ENCODE measurements around the gene FXYD7.

The FXYD7 gene

DNA sequence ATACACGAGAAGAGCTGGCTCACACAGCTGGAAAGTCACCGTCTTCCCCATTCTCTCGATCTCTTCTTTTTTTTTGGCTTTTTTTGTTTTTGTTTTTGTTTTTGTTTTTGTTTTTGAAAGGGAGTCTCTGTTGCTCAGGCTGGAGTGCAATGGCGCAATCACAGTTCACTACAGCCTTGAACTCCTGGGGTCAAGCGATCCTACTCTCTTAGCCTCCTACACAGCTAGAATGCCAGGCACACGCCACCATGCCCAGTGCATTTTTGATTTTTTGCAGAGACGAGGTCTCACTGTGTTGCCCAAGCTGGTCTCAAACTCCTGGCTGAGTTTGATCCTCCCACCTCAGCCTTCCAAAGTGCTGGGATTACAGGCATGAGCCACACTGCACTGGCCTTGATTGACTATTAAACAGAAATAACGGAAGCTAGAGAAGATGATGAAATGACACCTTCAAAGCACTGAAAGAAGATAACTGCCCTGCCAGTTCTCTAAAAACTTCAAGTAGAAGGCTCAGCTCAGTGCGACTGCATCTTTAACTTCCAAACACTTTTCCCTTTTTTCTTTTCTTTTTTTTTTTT is 23.4 kb upstream of the FXYD7 start:
- H3K9me3 ChIP-seq (ENCODE audit: control insufficient read depth, low read length), result no peaks in the 10 kb centered on the region
- H3K4me3 ChIP-seq (ENCODE audit: insufficient read depth, low read depth, low read length, poor library complexity, severe bottlenecking), result no peak overlapping the region
- H3K27ac ChIP-seq (ENCODE audit: insufficient read depth, low read length, poor library complexity, severe bottlenecking), result no peak overlapping the region
- DNase-seq, result no peak
- no peaks in the 10 kb centered on the region for H3K27me3 ChIP-seq (replicated peaks; ENCODE audit: control insufficient read depth, insufficient read depth, low read length, poor library complexity, severe bottlenecking)
- H3K4me1 ChIP-seq (ENCODE audit: control insufficient read depth, insufficient read depth, low read length, poor library complexity, severe bottlenecking), result peaks cover 9% of the 10 kb centered on the region
- H3K36me3 ChIP-seq (ENCODE audit: control insufficient read depth, insufficient read depth, low read length), result no peaks in the 10 kb centered on the region

DNA sequence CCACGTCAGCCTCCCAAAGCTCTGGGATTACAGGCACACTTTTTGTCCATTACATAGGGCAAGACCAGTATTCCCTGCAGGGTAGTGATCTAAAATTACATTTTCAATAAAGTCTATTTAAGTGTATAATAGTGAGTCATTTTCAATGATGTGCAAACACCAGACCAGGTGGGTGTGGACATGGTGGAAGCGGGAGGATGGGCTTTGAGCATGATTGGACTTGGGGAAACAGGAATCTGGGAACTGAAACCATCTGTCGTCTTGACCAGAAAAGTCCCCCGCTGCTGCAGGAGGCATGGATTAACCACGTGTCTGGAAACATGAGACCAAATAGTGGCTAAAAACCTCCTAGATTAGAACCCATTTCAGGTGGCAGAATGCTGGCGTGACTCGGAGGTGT is 22.6 kb upstream of the FXYD7 start:
- Histone ChIP-seq H3K9me3 (ENCODE audit: control insufficient read depth, low read length) (no peaks in the 10 kb centered on the region), H3K4me3 (ENCODE audit: insufficient read depth, low read depth, low read length, poor library complexity, severe bottlenecking) (no peak overlapping the region), H3K27me3 (replicated peaks; ENCODE audit: control insufficient read depth, insufficient read depth, low read length, poor library complexity, severe bottlenecking) (no peaks in the 10 kb centered on the region), H3K4me1 (ENCODE audit: control insufficient read depth, insufficient read depth, low read length, poor library complexity, severe bottlenecking) (peaks cover 5% of the 10 kb centered on the region), H3K27ac (ENCODE audit: insufficient read depth, low read length, poor library complexity, severe bottlenecking) (no peak overlapping the region), H3K36me3 (ENCODE audit: control insufficient read depth, insufficient read depth, low read length) (no peaks in the 10 kb centered on the region)
- no peak for DNase-seq

DNA sequence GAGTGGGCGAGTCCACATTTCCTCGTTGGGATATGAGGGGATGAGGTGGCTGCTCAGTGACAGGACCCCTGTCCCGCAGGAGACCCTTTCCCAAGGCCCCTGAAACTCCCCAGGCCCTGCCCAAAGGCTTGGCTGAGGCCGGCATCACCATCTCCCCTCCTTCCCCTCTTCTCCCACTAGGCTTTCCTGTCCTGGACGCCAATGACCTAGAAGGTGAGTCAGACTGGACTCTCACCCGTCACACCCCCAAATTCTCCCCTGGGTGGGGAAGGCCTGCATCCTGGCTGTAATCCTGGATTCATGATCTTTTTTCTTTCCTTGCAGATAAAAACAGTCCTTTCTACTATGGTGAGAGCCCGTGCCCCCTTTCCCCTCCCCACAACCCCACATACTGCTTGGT is 22.2 kb upstream of the FXYD7 start:
- no peaks in the 10 kb centered on the region for H3K36me3 ChIP-seq (ENCODE audit: control insufficient read depth, insufficient read depth, low read length)
- H3K27ac ChIP-seq (ENCODE audit: insufficient read depth, low read length, poor library complexity, severe bottlenecking), result no peak overlapping the region
- H3K27me3 ChIP-seq (replicated peaks; ENCODE audit: control insufficient read depth, insufficient read depth, low read length, poor library complexity, severe bottlenecking), result no peaks in the 10 kb centered on the region
- no peaks in the 10 kb centered on the region for H3K9me3 ChIP-seq (ENCODE audit: control insufficient read depth, low read length)
- H3K4me3 ChIP-seq (ENCODE audit: insufficient read depth, low read depth, low read length, poor library complexity, severe bottlenecking), result no peak overlapping the region
- H3K4me1 ChIP-seq (ENCODE audit: control insufficient read depth, insufficient read depth, low read length, poor library complexity, severe bottlenecking), result peaks cover 5% of the 10 kb centered on the region
- DNase-seq, result no peak

DNA sequence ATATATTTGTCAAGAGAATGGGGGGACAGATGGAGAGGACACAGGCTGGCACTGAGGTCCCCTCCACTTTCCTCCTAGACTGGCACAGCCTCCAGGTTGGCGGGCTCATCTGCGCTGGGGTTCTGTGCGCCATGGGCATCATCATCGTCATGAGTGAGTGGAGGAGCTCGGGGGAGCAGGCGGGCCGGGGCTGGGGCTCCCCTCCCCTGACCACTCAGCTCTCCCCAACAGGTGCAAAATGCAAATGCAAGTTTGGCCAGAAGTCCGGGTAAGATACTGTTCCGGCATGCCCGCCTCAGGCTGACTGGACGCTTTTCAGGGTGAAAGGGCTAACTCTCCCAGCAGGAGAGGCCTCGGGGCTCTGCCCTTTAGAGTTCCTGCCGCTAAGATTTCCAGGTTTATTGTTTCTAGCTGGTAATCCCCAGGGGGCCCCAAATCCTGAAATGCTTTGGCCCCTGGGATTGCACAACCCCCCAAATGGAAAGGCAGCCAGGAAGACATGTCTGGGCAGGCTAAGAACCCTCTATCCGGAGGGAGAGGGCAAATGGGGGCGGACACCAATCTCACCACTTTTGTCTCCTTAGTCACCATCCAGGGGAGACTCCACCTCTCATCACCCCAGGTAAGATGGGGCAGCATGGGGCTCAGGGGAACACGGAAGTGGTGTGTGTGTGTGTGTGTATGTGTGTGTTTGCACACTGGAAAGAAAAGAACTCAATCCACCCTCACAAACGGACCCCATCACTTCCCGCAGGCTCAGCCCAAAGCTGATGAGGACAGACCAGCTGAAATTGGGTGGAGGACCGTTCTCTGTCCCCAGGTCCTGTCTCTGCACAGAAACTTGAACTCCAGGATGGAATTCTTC is 20.1 kb upstream of the FXYD7 start:
- H3K4me3 ChIP-seq (ENCODE audit: insufficient read depth, low read depth, low read length, poor library complexity, severe bottlenecking), result no peak overlapping the region
- H3K27ac ChIP-seq (ENCODE audit: insufficient read depth, low read length, poor library complexity, severe bottlenecking), result no peak overlapping the region
- H3K27me3 ChIP-seq (replicated peaks; ENCODE audit: control insufficient read depth, insufficient read depth, low read length, poor library complexity, severe bottlenecking), result no peaks in the 10 kb centered on the region
- no peak for DNase-seq
- peaks cover 5% of the 10 kb centered on the region for H3K4me1 ChIP-seq (ENCODE audit: control insufficient read depth, insufficient read depth, low read length, poor library complexity, severe bottlenecking)
- H3K36me3 ChIP-seq (ENCODE audit: control insufficient read depth, insufficient read depth, low read length), result no peaks in the 10 kb centered on the region
- no peaks in the 10 kb centered on the region for H3K9me3 ChIP-seq (ENCODE audit: control insufficient read depth, low read length)

DNA sequence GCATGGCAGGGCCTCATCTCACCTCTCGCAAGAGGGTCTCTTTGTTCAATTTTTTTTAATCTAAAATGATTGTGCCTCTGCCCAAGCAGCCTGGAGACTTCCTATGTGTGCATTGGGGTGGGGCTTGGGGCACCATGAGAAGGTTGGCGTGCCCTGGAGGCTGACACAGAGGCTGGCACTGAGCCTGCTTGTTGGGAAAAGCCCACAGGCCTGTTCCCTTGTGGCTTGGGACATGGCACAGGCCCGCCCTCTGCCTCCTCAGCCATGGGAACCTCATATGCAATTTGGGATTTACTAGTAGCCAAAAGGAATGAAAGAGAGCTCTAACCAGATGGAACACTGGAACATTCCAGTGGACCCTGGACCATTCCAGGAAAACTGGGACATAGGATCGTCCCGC is 19.5 kb upstream of the FXYD7 start:
- H3K27me3 ChIP-seq (replicated peaks; ENCODE audit: control insufficient read depth, insufficient read depth, low read length, poor library complexity, severe bottlenecking), result no peaks in the 10 kb centered on the region
- H3K4me1 ChIP-seq (ENCODE audit: control insufficient read depth, insufficient read depth, low read length, poor library complexity, severe bottlenecking), result peaks cover 5% of the 10 kb centered on the region
- no peak for DNase-seq
- H3K27ac ChIP-seq (ENCODE audit: insufficient read depth, low read length, poor library complexity, severe bottlenecking), result no peak overlapping the region
- no peak overlapping the region for H3K4me3 ChIP-seq (ENCODE audit: insufficient read depth, low read depth, low read length, poor library complexity, severe bottlenecking)
- no peaks in the 10 kb centered on the region for H3K9me3 ChIP-seq (ENCODE audit: control insufficient read depth, low read length)
- no peaks in the 10 kb centered on the region for H3K36me3 ChIP-seq (ENCODE audit: control insufficient read depth, insufficient read depth, low read length)

DNA sequence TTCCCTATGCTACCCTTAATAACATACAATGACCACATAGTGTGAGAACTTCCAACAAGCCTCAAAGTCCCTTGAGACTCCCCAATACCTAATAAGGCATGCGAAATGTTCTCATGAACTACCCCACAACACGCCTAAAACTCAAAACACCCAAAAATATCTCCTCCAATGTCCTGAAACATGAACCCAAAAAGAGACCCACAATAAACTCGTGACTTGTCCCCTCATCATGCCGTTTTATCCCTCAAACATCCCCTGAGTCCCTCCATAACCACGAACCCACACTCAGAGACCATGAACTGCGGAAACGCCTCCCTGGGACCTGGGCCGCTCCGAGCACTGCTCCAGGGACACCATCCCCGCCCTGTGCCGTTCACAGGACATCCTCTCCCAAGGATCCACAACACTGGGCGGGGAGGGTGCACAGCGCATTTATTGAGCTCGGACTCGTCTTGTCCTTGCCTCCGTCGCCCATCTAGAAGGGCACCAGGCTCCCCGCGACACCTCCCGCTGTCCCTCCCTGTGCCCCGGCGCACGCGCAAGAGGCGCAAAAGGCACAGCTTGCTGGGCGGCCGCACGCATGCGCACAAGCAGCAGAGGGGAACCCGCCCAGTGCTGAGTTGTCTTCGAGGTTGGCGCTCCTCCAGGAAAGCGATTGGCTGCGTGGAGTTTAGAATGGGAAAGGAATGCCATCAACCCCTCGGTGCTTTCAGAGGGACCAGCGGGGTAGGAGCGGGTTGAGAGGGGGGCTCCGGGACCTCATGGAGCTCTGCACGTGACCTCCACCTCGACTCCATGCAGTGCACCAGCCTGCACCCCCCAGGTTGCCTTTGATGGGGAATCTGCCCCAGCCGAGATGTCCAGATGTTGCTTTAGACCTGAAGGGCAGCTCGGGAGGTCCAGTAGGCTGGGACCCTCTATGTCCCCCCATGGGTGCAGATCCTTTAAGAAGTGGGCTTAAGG is 18.7 kb upstream of the FXYD7 start:
- H3K36me3 ChIP-seq (ENCODE audit: control insufficient read depth, insufficient read depth, low read length), result no peaks in the 10 kb centered on the region
- no peaks in the 10 kb centered on the region for H3K27me3 ChIP-seq (replicated peaks; ENCODE audit: control insufficient read depth, insufficient read depth, low read length, poor library complexity, severe bottlenecking)
- H3K27ac ChIP-seq (ENCODE audit: insufficient read depth, low read length, poor library complexity, severe bottlenecking), result peak overlapping the region; percentile 30
- peak; percentile 68 to 82 (median 70) for DNase-seq
- H3K4me1 ChIP-seq (ENCODE audit: control insufficient read depth, insufficient read depth, low read length, poor library complexity, severe bottlenecking), result peaks cover 5% of the 10 kb centered on the region
- no peaks in the 10 kb centered on the region for H3K9me3 ChIP-seq (ENCODE audit: control insufficient read depth, low read length)
- H3K4me3 ChIP-seq (ENCODE audit: insufficient read depth, low read depth, low read length, poor library complexity, severe bottlenecking), result peak overlapping the region; percentile 55

DNA sequence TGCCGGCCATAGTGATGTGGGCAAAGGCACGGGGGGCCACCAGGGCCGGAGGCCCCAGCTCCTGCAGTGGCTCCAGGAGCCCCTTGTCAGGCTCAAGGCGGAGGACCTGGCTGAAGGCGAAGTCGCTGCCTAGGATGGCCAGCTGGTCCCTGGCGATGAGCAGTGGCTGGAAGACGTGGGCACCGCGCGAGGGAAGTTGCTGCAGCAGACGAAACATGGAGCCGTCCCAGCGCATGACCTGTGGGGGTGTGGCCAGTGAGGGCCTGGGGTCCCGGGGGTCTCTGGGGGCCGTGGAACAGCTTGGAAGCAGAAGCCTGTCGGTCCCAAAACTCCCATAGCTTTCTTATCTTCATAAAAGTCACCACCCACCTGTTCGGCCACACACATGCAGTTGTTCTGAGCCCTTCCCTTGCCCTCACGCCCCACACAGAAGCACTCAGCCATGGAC is 17.8 kb upstream of the FXYD7 start:
- no peaks in the 10 kb centered on the region for H3K27me3 ChIP-seq (replicated peaks; ENCODE audit: control insufficient read depth, insufficient read depth, low read length, poor library complexity, severe bottlenecking)
- no peaks in the 10 kb centered on the region for H3K9me3 ChIP-seq (ENCODE audit: control insufficient read depth, low read length)
- H3K4me3 ChIP-seq (ENCODE audit: insufficient read depth, low read depth, low read length, poor library complexity, severe bottlenecking), result no peak overlapping the region
- H3K27ac ChIP-seq (ENCODE audit: insufficient read depth, low read length, poor library complexity, severe bottlenecking), result no peak overlapping the region
- DNase-seq, result no peak
- no peaks in the 10 kb centered on the region for H3K36me3 ChIP-seq (ENCODE audit: control insufficient read depth, insufficient read depth, low read length)
- H3K4me1 ChIP-seq (ENCODE audit: control insufficient read depth, insufficient read depth, low read length, poor library complexity, severe bottlenecking), result peaks cover 5% of the 10 kb centered on the region

DNA sequence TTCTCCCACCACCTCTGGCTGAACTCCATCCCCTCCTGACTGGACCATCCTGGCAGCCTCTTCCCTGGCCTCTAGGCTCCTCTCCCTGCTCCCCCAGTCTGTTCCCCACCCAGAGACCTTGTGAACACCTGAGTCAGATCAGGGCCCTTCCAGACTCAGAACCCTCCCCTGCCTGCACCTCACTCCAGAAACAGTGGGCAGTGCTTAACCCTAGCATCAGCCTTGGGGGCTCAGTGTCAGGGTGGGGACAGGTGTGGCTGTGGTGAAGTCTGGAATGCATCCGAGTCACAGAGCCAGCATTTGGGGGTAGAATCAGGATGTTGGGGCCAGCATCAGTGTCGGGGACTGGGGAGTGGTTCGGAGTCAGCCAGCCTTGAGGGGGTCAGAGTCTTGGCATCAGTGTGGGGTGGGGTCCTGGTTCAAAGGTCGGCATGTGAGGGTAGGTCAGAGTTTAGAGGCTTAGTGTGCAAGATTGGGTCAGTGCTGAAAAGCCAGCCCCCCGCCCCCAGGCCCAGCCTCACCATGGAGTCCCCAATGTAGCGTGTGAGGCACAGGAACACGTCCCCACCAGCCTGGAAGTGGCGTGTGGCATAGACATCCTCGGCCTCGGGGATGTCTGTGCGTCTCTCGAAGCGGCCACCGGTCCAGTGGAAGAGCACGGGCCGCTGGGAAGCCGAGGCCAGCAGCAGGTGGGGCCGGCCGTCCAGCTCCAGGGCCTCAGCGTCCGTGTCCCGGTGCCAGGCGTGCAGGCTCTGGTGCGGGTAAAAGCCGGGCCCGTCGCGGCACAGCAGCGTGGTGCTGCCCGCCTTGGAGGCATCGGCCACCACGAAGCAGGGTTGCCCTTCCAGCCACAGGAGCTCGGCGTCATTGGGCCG is 17.1 kb upstream of the FXYD7 start:
- H3K4me1 ChIP-seq (ENCODE audit: control insufficient read depth, insufficient read depth, low read length, poor library complexity, severe bottlenecking), result peaks cover 5% of the 10 kb centered on the region
- no peak overlapping the region for H3K27ac ChIP-seq (ENCODE audit: insufficient read depth, low read length, poor library complexity, severe bottlenecking)
- no peaks in the 10 kb centered on the region for H3K27me3 ChIP-seq (replicated peaks; ENCODE audit: control insufficient read depth, insufficient read depth, low read length, poor library complexity, severe bottlenecking)
- H3K9me3 ChIP-seq (ENCODE audit: control insufficient read depth, low read length), result no peaks in the 10 kb centered on the region
- no peak overlapping the region for H3K4me3 ChIP-seq (ENCODE audit: insufficient read depth, low read depth, low read length, poor library complexity, severe bottlenecking)
- DNase-seq, result no peak
- H3K36me3 ChIP-seq (ENCODE audit: control insufficient read depth, insufficient read depth, low read length), result no peaks in the 10 kb centered on the region

DNA sequence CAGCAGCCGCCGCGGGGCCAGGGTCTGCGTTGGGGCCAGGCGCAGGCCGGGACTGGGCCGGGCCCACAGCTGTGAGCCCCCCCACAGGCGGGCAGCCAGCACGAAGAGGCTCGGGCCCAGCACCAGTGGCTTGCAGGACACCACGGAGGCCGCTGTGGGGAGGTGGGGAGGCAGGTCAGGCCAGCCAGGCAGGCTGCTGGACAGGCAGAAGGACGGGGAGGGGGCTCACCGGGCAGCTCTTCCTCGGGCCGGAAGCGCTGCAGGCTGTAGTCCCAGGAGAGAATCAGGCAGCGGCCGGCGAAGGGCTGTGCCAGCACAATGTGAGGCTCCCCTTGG is 16.5 kb upstream of the FXYD7 start:
- no peak overlapping the region for H3K27ac ChIP-seq (ENCODE audit: insufficient read depth, low read length, poor library complexity, severe bottlenecking)
- H3K27me3 ChIP-seq (replicated peaks; ENCODE audit: control insufficient read depth, insufficient read depth, low read length, poor library complexity, severe bottlenecking), result no peaks in the 10 kb centered on the region

More for the DNA sequence above, 16.5 kb upstream of the FXYD7 start:
- peaks cover 5% of the 10 kb centered on the region for H3K4me1 ChIP-seq (ENCODE audit: control insufficient read depth, insufficient read depth, low read length, poor library complexity, severe bottlenecking)
- H3K36me3 ChIP-seq (ENCODE audit: control insufficient read depth, insufficient read depth, low read length), result no peaks in the 10 kb centered on the region
- H3K4me3 ChIP-seq (ENCODE audit: insufficient read depth, low read depth, low read length, poor library complexity, severe bottlenecking), result no peak overlapping the region
- DNase-seq, result no peak
- no peaks in the 10 kb centered on the region for H3K9me3 ChIP-seq (ENCODE audit: control insufficient read depth, low read length)
